NCI-H1930 (cell line): ENCODE data around the gene MYCL.
"Not testable (repeated sequence)": the region's sequence is repeated elsewhere in the genome, so short reads cannot be mapped to it uniquely, and the experiment has no call there.

Experiments
- DNase-seq, 2 experiments: peaks; one replicate each; lab custom pipeline; 2025; lab: John Stamatoyannopoulos, UW

MYCL gene

GRCh38 chr1:39890273-39890672 is 11.4 kb downstream of the MYCL start:
- DNase-seq = no peak

- no peak for DNase-seq
Measured at GRCh38 chr1:39886757-39887231, 14.9 kb downstream of the MYCL start.

- no peak for DNase-seq
Measured at GRCh38 chr1:39885516-39885915, 16.2 kb downstream of the MYCL start.

- no peak for DNase-seq
Measured at GRCh38 chr1:39882152-39882551, 19.6 kb downstream of the MYCL start.

- no peak for DNase-seq
Measured at GRCh38 chr1:39877980-39878956, 23.4 kb downstream of the MYCL start.

- DNase-seq = no peak
Measured at GRCh38 chr1:39877231-39877778, 24.4 kb downstream of the MYCL start.

GRCh38 chr1:39876144-39876543 is 25.6 kb downstream of the MYCL start:
- DNase-seq = no peak

- no peak for DNase-seq
Measured at GRCh38 chr1:39872698-39873097, 29.0 kb downstream of the MYCL start.

GRCh38 chr1:39871796-39872195 is 29.9 kb downstream of the MYCL start:
- no peak for DNase-seq

GRCh38 chr1:39871043-39871442 is 30.7 kb downstream of the MYCL start:
- not testable (repeated sequence) for DNase-seq

- DNase-seq = not testable (repeated sequence)
Measured at GRCh38 chr1:39869538-39870112, 32.1 kb downstream of the MYCL start.

GRCh38 chr1:39866767-39867166 is 35.0 kb downstream of the MYCL start:
- no peak for DNase-seq

- no peak for DNase-seq
Measured at GRCh38 chr1:39865762-39866161, 36.0 kb downstream of the MYCL start.

GRCh38 chr1:39863177-39863576 is 38.5 kb downstream of the MYCL start:
- no peak for DNase-seq

- DNase-seq = no peak
Measured at GRCh38 chr1:39861003-39861402, 40.7 kb downstream of the MYCL start.

GRCh38 chr1:39859859-39860812 is 41.6 kb downstream of the MYCL start:
- no peak for DNase-seq

GRCh38 chr1:39858315-39858714 is 43.4 kb downstream of the MYCL start:
- DNase-seq = no peak

- DNase-seq = no peak
Measured at GRCh38 chr1:39857126-39857878, 44.4 kb downstream of the MYCL start.

GRCh38 chr1:39854738-39855137 is 47.0 kb downstream of the MYCL start:
- no peak for DNase-seq

- DNase-seq = no peak
Measured at GRCh38 chr1:39854314-39854713, 47.4 kb downstream of the MYCL start.

GRCh38 chr1:39852876-39853275 is 48.8 kb downstream of the MYCL start:
- DNase-seq = no peak
